GM12878 (cell line): Measurements from ENCODE around the gene TDRD7. TPM values are rescaled to one million over a fixed set of nuclear protein-coding genes. Genes with fewer than 3 reads are reported as not detected.

Source experiments
- ATAC-seq: fragments of 200-7000 bp; cut with Tn5 transposase; 3 replicates; pipeline ENCODE4 v1.9.1; 2020; ENCODE audit warnings: mild to moderate bottlenecking, moderate library complexity
- BruUV-seq: library from RNA; stranded (reverse); fragments of 400-500 nt; replicated peaks from 2 replicates; lab custom pipeline; 2021; lab: Mats Ljungman, UMichigan
- CTCF ChIA-PET: fragments of 300-600 bp; sonication (Branson Sonifier 250); formaldehyde crosslinking; extraction: SDS; loops from one replicate; lab custom pipeline; 2021; ENCODE audit warnings: inconsistent platforms; lab: Yijun Ruan, JAX
- POLR2A ChIA-PET: fragments of 350-600 bp; formaldehyde crosslinking; extraction: SDS; loops from one replicate; lab custom pipeline; 2021; ENCODE audit warnings: inconsistent platforms; lab: Charles Lee
- RAD21 ChIA-PET: fragments of 300-600 bp; sonication (Branson Sonifier 250); formaldehyde crosslinking; loops from one replicate; lab custom pipeline; 2023; ENCODE audit warnings: antibody characterized with exemption; ENCODE audit not compliant: unreplicated experiment; lab: Charles Lee
- SMC1A ChIA-PET: fragments of 300-600 bp; sonication (Branson Sonifier 250); formaldehyde crosslinking; loops from one replicate; lab custom pipeline; 2023; ENCODE audit not compliant: unreplicated experiment, uncharacterized antibody; lab: Charles Lee
- DNase-seq: peaks from one replicate; pipeline ENCODE4 v3.0.0-alpha.2; 2011; ENCODE audit warnings: low read depth, low spot score
- FAIRE-seq: peaks from 3 replicates; lab custom pipeline; 2011; peaks lifted over from hg19 to GRCh38; lab: Jason Lieb, UNC
- H2AFZ ChIP-seq: 2 replicates; pipeline ENCODE4 v1.6.0; 2011; ENCODE audit warnings: low read depth, low read length, control low read depth; ENCODE audit not compliant: control insufficient read depth
- H3K27ac ChIP-seq: 2 replicates; pipeline ENCODE4 v1.5.1; 2011; ENCODE audit warnings: control low read depth; ENCODE audit not compliant: control insufficient read depth, insufficient read depth
- H3K27me3 ChIP-seq, 2 experiments: replicated peaks in 1 of 2; 2 replicates each; pipeline versions ENCODE4 v1.6.0 to v1.6.1; 2011; ENCODE audit warnings: low read length in 1 of 2; ENCODE audit not compliant: control insufficient read depth in 2 of 2, insufficient read depth in 2 of 2
- H3K36me3 ChIP-seq, 2 experiments: 2 replicates each; pipeline ENCODE4 v1.5.1; 2011; ENCODE audit warnings: low read length in 1 of 2; ENCODE audit not compliant: control insufficient read depth in 2 of 2, insufficient read depth in 2 of 2
- H3K4me1 ChIP-seq: 2 replicates; pipeline ENCODE4 v1.6.1; 2011; ENCODE audit warnings: mild to moderate bottlenecking, low read length, moderate library complexity, mixed read lengths; ENCODE audit not compliant: control insufficient read depth, insufficient read depth
- H3K4me2 ChIP-seq: 2 replicates; pipeline ENCODE4 v1.6.0; 2011; ENCODE audit warnings: control low read depth; ENCODE audit not compliant: control insufficient read depth, insufficient read depth
- H3K4me3 ChIP-seq: fragments of 200-600 bp; sonication (generic); 2 replicates; pipeline ENCODE4 v1.5.1; 2016
- H3K79me2 ChIP-seq: 2 replicates; pipeline ENCODE4 v1.6.0; 2011; ENCODE audit warnings: low read length; ENCODE audit not compliant: control insufficient read depth, insufficient read depth
- H3K9ac ChIP-seq: 2 replicates; pipeline ENCODE4 v1.8.0; 2011; ENCODE audit warnings: low read length, control low read depth, mixed read lengths; ENCODE audit not compliant: control insufficient read depth, insufficient read depth
- H3K9me3 ChIP-seq: replicated peaks from 3 replicates; pipeline ENCODE4 v1.5.1; 2011; ENCODE audit warnings: mild to moderate bottlenecking, low read length; ENCODE audit not compliant: control insufficient read depth, insufficient read depth
- H4K20me1 ChIP-seq: 2 replicates; pipeline ENCODE4 v1.6.0; 2011; ENCODE audit not compliant: control insufficient read depth, insufficient read depth
- CBX3 ChIP-seq: fragments of 200-600 bp; sonication (generic); IDR thresholded peaks from 2 replicates; pipeline ENCODE4 v1.6.1; 2016; ENCODE audit warnings: low read depth, borderline replicate concordance
- CEBPB ChIP-seq, 2 experiments: fragments of 150-350 bp in 1 of 2; IDR thresholded peaks; 2 replicates each; pipeline ENCODE4 v1.6.1; 2012 to 2014; ENCODE audit warnings: low read depth in 2 of 2, low read length in 2 of 2, borderline replicate concordance in 1 of 2, inconsistent platforms in 1 of 2
- FOS ChIP-seq: IDR thresholded peaks from 3 replicates; pipeline ENCODE4 v1.6.1; 2011; ENCODE audit warnings: borderline replicate concordance; ENCODE audit not compliant: insufficient read length; ENCODE audit errors: extremely low read depth
- HDAC6 ChIP-seq: fragments of 200-600 bp; sonication (generic); IDR thresholded peaks from one replicate; pipeline ENCODE4 v1.8.0; 2017; ENCODE audit warnings: antibody characterized with exemption; ENCODE audit not compliant: unreplicated experiment
- KDM1A ChIP-seq: fragments of 200-600 bp; sonication (generic); IDR thresholded peaks from 2 replicates; pipeline ENCODE4 v1.6.1; 2016; ENCODE audit warnings: borderline replicate concordance
- NFXL1 ChIP-seq: fragments of 450-650 bp; IDR thresholded peaks from 2 replicates; pipeline ENCODE4 v1.6.1; 2017; ENCODE audit warnings: antibody characterized with exemption, mild to moderate bottlenecking, borderline replicate concordance
- NFYA ChIP-seq: IDR thresholded peaks from 2 replicates; pipeline ENCODE4 v1.6.1; 2011; ENCODE audit warnings: low read depth, mild to moderate bottlenecking, low read length, improper control_type of control experiment, borderline replicate concordance
- RUNX3 ChIP-seq: IDR thresholded peaks from 2 replicates; pipeline ENCODE4 v1.6.1; 2012; ENCODE audit warnings: low read length, inconsistent platforms
- SREBF1 ChIP-seq: IDR thresholded peaks from 2 replicates; pipeline ENCODE4 v1.6.1; 2012; ENCODE audit warnings: mild to moderate bottlenecking, low read length
- WGBS: methylation state at CpG from one replicate; pipeline ENCODE4 v1.1.6; 2016; ENCODE audit warnings: low lambda C conversion rate; ENCODE audit not compliant: insufficient replicate concordance, insufficient coverage; ENCODE audit errors: missing lambda C conversion rate; 5-methylcytosine and 5-hydroxymethylcytosine counted together
- in situ Hi-C: fragments of 300-500 bp; cut with MboI; formaldehyde crosslinking; loops from 9 replicates; pipeline ENCODE4 v1.14.3; 2018; ENCODE audit warnings: mixed read lengths
- intact Hi-C: fragments of 100-400 bp; cut with micrococcal nuclease; formaldehyde crosslinking; loops from one replicate; pipeline ENCODE4 v1.14.2; 2022; ENCODE audit not compliant: unreplicated experiment
- polyA plus RNA-seq, 11 experiments: library from polyadenylated mRNA; depleted of rRNA in 4 of 11; unstranded in 6 of 11; stranded (reverse) in 5 of 11; fragments of >200 nt; fragmentation: Nextera tagmentation in 4 of 11; fragmentation: Illumina TruSeq in 1 of 11; extraction: Ambion mirVana in 4 of 11; extraction: Trizol in 1 of 11; gene quantifications; 1 replicate in 1 of 11; 2 replicates in 10 of 11; pipeline versions ENCODE4 v1.2.1 to v1.2.3, GENCODE V29; 2011 to 2016; ENCODE audit warnings: inconsistent platforms in 2 of 11, missing spikeins in 2 of 11, low read depth in 1 of 11
- total RNA-seq, 4 experiments: library from RNA; depleted of rRNA in 3 of 4; stranded (reverse); fragments of >200 nt in 3 of 4; fragmentation: Illumina TruSeq in 1 of 4; extraction: Trizol in 1 of 4; gene quantifications; 2 replicates each; pipeline versions ENCODE4 v1.2.1 to v1.2.3, GENCODE V29; 2013 to 2021
- TF ChIP-seq, protein P1 (sequence below): fragments of 450-650 bp; IDR thresholded peaks from 2 replicates; pipeline ENCODE4 v1.6.1; 2018; ENCODE audit warnings: mild to moderate bottlenecking, low read depth, moderate library complexity; ENCODE audit not compliant: partially characterized antibody
- TF ChIP-seq, protein P2 (sequence below): fragments of 450-650 bp; IDR thresholded peaks from 2 replicates; pipeline ENCODE4 v1.6.1; 2017; ENCODE audit warnings: low read depth, mild to moderate bottlenecking, moderate library complexity
- TF ChIP-seq, protein P3 (sequence below): IDR thresholded peaks from 2 replicates; pipeline ENCODE4 v1.6.1; 2012; ENCODE audit warnings: low read depth, low read length, improper control_type of control experiment

Gene TDRD7
- total and polyA plus RNA-seq, 10 of the 15 experiments (the other 5 are each of a cell fraction or from before 2014, with no cell fraction given) = 5.7 to 26.4 (median 16.2) TPM

GRCh38 chr9:97373331-97373730 lies 38.6 kb upstream of the TDRD7 start:
- CTCF ChIA-PET = interaction anchor here (0.6 to 5.4 kb wide), 4 partner anchors 9 to 558 kb away, joined by 3 to 29 read pairs (median 4); no protein-coding TSS in a partner anchor

DNA sequence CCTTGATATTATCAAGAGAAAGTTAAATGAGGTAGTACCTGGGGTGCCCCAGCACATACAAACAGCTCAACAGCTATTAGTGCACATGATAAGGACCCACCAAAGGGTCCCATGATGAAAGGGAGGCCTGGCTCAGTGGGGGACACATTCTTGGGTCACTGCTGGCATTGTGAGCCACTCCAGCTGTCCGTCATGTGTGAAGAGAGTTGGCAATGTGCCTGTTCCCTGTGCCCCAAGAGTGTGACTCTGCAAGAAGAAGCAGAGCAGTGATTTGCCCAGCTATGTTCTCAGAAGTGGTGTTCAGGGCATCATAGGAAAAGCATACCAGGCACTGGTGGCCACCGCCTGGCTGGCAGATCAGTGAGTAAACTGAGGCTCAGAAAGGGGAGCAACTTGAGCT lies 37.1 kb upstream of the TDRD7 start:
- no peaks in the 10 kb centered on the region; the same call in 2 of the 3 replicates for H3K9me3 ChIP-seq
- no TSS peak for BruUV-seq
- DNase-seq (no peak), ATAC-seq (no peak), FAIRE-seq (no peak)
- no peak overlapping the region for H3K9ac ChIP-seq
- in situ Hi-C loops (no loop called here), intact Hi-C loops (no loop called here)
- RAD21 ChIA-PET = interaction anchor here (1.2 kb wide), 1 partner anchor 12 kb away, joined by 3 read pairs; no protein-coding TSS in a partner anchor
- no peaks in the 10 kb centered on the region for H3K27me3 ChIP-seq
- H4K20me1 ChIP-seq = no peaks in the 10 kb centered on the region
- POLR2A ChIA-PET = no interaction called here
- no peaks in the 10 kb centered on the region for H3K36me3 ChIP-seq
- no peak overlapping the region for H3K4me3 ChIP-seq
- 18% methylated on average over 2 of the region's 2 CpGs for WGBS
- no peak overlapping the region for H2AFZ ChIP-seq
- no peak overlapping the region for H3K4me2 ChIP-seq
- H3K27ac ChIP-seq = no peak overlapping the region
- no peaks in the 10 kb centered on the region for H3K79me2 ChIP-seq
- CTCF ChIA-PET = interaction anchor here (0.7 to 5.4 kb wide), 3 partner anchors 12 to 526 kb away, joined by 3 to 29 read pairs (median 4); no protein-coding TSS in a partner anchor
- SMC1A ChIA-PET = interaction anchor here (0.9 to 2.5 kb wide), 5 partner anchors 8 to 94 kb away, joined by 3 to 9 read pairs (median 4); no protein-coding TSS in a partner anchor
- no peaks in the 10 kb centered on the region for H3K4me1 ChIP-seq
- TF ChIP-seq RUNX3 (no peak), HDAC6 (no peak), CEBPB (IDR thresholded peaks at IDR 0.05; ENCODE audit: borderline replicate concordance in 1 of 2, low read depth in 2 of 2, low read length in 2 of 2) (no peak), KDM1A (no peak)
- TF ChIP-seq, protein P1, sequence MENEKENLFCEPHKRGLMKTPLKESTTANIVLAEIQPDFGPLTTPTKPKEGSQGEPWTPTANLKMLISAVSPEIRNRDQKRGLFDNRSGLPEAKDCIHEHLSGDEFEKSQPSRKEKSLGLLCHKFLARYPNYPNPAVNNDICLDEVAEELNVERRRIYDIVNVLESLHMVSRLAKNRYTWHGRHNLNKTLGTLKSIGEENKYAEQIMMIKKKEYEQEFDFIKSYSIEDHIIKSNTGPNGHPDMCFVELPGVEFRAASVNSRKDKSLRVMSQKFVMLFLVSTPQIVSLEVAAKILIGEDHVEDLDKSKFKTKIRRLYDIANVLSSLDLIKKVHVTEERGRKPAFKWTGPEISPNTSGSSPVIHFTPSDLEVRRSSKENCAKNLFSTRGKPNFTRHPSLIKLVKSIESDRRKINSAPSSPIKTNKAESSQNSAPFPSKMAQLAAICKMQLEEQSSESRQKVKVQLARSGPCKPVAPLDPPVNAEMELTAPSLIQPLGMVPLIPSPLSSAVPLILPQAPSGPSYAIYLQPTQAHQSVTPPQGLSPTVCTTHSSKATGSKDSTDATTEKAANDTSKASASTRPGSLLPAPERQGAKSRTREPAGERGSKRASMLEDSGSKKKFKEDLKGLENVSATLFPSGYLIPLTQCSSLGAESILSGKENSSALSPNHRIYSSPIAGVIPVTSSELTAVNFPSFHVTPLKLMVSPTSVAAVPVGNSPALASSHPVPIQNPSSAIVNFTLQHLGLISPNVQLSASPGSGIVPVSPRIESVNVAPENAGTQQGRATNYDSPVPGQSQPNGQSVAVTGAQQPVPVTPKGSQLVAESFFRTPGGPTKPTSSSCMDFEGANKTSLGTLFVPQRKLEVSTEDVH = no peak
- TF ChIP-seq, protein P2, sequence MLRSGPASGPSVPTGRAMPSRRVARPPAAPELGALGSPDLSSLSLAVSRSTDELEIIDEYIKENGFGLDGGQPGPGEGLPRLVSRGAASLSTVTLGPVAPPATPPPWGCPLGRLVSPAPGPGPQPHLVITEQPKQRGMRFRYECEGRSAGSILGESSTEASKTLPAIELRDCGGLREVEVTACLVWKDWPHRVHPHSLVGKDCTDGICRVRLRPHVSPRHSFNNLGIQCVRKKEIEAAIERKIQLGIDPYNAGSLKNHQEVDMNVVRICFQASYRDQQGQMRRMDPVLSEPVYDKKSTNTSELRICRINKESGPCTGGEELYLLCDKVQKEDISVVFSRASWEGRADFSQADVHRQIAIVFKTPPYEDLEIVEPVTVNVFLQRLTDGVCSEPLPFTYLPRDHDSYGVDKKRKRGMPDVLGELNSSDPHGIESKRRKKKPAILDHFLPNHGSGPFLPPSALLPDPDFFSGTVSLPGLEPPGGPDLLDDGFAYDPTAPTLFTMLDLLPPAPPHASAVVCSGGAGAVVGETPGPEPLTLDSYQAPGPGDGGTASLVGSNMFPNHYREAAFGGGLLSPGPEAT = no peak
- TF ChIP-seq, protein P3, sequence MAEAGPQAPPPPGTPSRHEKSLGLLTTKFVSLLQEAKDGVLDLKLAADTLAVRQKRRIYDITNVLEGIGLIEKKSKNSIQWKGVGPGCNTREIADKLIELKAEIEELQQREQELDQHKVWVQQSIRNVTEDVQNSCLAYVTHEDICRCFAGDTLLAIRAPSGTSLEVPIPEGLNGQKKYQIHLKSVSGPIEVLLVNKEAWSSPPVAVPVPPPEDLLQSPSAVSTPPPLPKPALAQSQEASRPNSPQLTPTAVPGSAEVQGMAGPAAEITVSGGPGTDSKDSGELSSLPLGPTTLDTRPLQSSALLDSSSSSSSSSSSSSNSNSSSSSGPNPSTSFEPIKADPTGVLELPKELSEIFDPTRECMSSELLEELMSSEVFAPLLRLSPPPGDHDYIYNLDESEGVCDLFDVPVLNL = no peak

More at GRCh38 chr9:97373331-97373730, 38.6 kb upstream of the TDRD7 start:
- H3K4me2 ChIP-seq = no peak overlapping the region
- H4K20me1 ChIP-seq = no peaks in the 10 kb centered on the region
- peaks cover 1% of the 10 kb centered on the region; the same call in 2 of the 3 replicates for H3K9me3 ChIP-seq
- FAIRE-seq = no peak
- no peak for DNase-seq
- H3K4me1 ChIP-seq = no peaks in the 10 kb centered on the region
- H3K9ac ChIP-seq = no peak overlapping the region
- no peak overlapping the region for H2AFZ ChIP-seq
- in situ Hi-C loops = no loop called here
- H3K4me3 ChIP-seq = no peak overlapping the region
- ChIA-PET POLR2A (no interaction called here), RAD21 (no interaction called here), SMC1A (no interaction called here)
- no peak for ATAC-seq
- H3K27me3 ChIP-seq = no peaks in the 10 kb centered on the region
- intact Hi-C loops = no loop called here
- BruUV-seq = no TSS peak
- H3K27ac ChIP-seq = no peak overlapping the region
- WGBS = 56% methylated on average over 4 of the region's 4 CpGs
- H3K79me2 ChIP-seq = no peaks in the 10 kb centered on the region
- no peak for TF ChIP-seq NFXL1
- no peak for TF ChIP-seq SREBF1
- TF ChIP-seq NFYA = no peak
- no peak for TF ChIP-seq FOS
- TF ChIP-seq CBX3 = no peak
- H3K36me3 ChIP-seq = no peaks in the 10 kb centered on the region
